ENCODE results near the gene RNF167. TPM values are rescaled to one million over a fixed set of nuclear protein-coding genes. Genes with fewer than 3 reads are reported as not detected.

Gene RNF167
- total and polyA plus RNA-seq, 2 donors (not counting 3 experiments of a cell fraction or from before 2014, with no cell fraction given): 60.2 to 87.6 TPM

DNA sequence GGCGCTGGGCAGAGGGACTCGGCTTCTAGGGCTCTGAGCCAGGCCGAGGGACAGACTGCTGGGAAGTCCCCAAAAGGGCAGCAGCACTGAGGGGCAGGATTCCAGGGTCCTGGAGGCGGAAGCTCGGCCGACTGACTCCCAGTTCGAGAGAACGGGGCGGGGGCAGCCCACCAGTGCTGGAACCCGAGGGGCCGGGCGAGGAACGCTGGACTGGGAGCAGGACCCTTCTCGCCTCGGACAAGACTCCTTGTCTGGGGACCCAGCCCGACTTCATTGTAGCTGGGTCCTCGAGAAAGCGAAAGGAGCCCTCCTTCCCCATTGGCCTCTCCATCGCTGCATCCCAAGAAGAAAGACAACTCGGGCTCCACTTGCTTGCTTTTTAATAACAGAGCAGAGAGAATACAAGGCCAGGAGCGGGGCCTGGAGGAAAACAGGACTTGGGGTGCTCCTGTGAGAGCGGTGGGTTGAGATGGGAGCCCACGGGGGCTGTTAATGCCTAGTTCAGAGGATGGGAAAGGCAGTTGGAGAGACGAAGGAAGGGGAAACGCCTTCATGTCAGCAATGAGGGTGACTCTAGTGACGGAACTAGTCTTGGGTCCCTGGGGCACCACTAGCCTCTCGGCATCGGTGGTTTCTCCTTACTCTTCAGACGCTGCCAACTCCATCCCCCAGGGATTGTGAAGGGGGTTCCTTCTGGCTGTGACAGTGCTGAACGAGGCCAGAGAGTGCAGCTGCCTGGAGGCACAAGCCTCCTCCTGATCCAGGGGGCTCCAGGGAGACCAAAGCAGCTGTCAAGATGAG, 47.9 kb downstream of the RNF167 start:
- ChIA-PET POLR2A (interaction anchor here (0.9 kb wide), 1 partner anchor 9 kb away, joined by 4 read pairs; the partner anchor contains the start of genes INCA1 and KIF1C), CTCF (interaction anchor here (0.6 to 4.6 kb wide), 20 partner anchors 9 to 256 kb away, joined by 3 to 50 read pairs (median 4); partner anchors contain the start of genes INCA1, KIF1C and SPAG7)
- peak overlapping the region; percentile 96 for H2AFZ ChIP-seq (ENCODE audit: low read depth, low read length)
- H3K36me3 ChIP-seq (ENCODE audit: control insufficient read depth in 2 of 2, extremely low read depth in 1 of 2, insufficient read depth in 2 of 2, low read length in 2 of 2): peaks cover 2 to 3% of the 10 kb centered on the region in 2 experiments
- no peak for DNase-seq (ENCODE audit: low read depth, low spot score)
- peak overlapping the region; percentile 66 for H3K27ac ChIP-seq (ENCODE audit: insufficient read depth, low read depth, low read length)
- intact Hi-C loops (cut with micrococcal nuclease): loop anchor here (1.0 to 2.0 kb wide), 4 partner anchors 9 to 79 kb away; partner anchors contain the start of genes INCA1, KIF1C, RNF167 and SLC25A11
- no peaks in the 10 kb centered on the region for H3K9me1 ChIP-seq (replicated peaks; ENCODE audit: control insufficient read depth, extremely low read depth, insufficient read depth, low read length)
- peaks cover 21% of the 10 kb centered on the region for H3K4me1 ChIP-seq (ENCODE audit: control insufficient read depth, extremely low read depth, insufficient read depth, low read length)
- TF ChIP-seq, protein P1, sequence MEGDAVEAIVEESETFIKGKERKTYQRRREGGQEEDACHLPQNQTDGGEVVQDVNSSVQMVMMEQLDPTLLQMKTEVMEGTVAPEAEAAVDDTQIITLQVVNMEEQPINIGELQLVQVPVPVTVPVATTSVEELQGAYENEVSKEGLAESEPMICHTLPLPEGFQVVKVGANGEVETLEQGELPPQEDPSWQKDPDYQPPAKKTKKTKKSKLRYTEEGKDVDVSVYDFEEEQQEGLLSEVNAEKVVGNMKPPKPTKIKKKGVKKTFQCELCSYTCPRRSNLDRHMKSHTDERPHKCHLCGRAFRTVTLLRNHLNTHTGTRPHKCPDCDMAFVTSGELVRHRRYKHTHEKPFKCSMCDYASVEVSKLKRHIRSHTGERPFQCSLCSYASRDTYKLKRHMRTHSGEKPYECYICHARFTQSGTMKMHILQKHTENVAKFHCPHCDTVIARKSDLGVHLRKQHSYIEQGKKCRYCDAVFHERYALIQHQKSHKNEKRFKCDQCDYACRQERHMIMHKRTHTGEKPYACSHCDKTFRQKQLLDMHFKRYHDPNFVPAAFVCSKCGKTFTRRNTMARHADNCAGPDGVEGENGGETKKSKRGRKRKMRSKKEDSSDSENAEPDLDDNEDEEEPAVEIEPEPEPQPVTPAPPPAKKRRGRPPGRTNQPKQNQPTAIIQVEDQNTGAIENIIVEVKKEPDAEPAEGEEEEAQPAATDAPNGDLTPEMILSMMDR (IDR thresholded peaks at IDR 0.05; ENCODE audit: extremely low read depth in 1 of 2, insufficient read depth in 1 of 2, low read depth in 1 of 2, low read length in 2 of 2): no peak
- TF ChIP-seq JUN (IDR thresholded peaks at IDR 0.05; ENCODE audit: borderline replicate concordance, insufficient read depth, insufficient read length, low read depth) (no peak), POLR2A (IDR thresholded peaks at IDR 0.05; ENCODE audit: low read depth, low read length) (no peak), POLR2AphosphoS5 (IDR thresholded peaks at IDR 0.05; ENCODE audit: insufficient read depth, low read depth, low read length) (peak; percentile 28)
- TF ChIP-seq, protein P2, sequence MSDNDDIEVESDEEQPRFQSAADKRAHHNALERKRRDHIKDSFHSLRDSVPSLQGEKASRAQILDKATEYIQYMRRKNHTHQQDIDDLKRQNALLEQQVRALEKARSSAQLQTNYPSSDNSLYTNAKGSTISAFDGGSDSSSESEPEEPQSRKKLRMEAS (IDR thresholded peaks at IDR 0.05; ENCODE audit: insufficient read depth, insufficient read length): no peak
- no peaks in the 10 kb centered on the region for H3K27me3 ChIP-seq (ENCODE audit: control insufficient read depth in 2 of 2, insufficient read depth in 2 of 2, low read length in 2 of 2)
- FAIRE-seq: no peak
- dilution Hi-C loops (cut with MboI; ENCODE audit: extremely low pct_ligation_motif_present, low sequenced_read_pairs): no loop called here
- H3K4me2 ChIP-seq (ENCODE audit: insufficient read depth, low read length): peak overlapping the region; percentile 84
- H3K4me3 ChIP-seq (replicated peaks in 1 of 3; ENCODE audit: insufficient read depth in 1 of 3, low read depth in 1 of 3, low read length in 3 of 3): peak overlapping the region; percentile 58 to 76 (median 60)
- H4K20me1 ChIP-seq (replicated peaks; ENCODE audit: control insufficient read depth, extremely low read depth, insufficient read depth, low read length): no peaks in the 10 kb centered on the region
- BruUV-seq (replicated peaks): TSS peak; percentile 44
- peak overlapping the region; percentile 52 for H3K9ac ChIP-seq (replicated peaks; ENCODE audit: extremely low read depth, insufficient read depth, low read length)
- H3K79me2 ChIP-seq (ENCODE audit: control insufficient read depth, insufficient read depth, low read length): peaks cover 18% of the 10 kb centered on the region
- no peaks in the 10 kb centered on the region for H3K9me3 ChIP-seq (replicated peaks; ENCODE audit: control insufficient read depth, insufficient read depth, low read length)

Data from endothelial cell of umbilical vein (primary cell).